ENCODE data around the gene GSG1L. TPM values are rescaled to one million over a fixed set of nuclear protein-coding genes. Genes with fewer than 3 reads are reported as not detected.
"Not testable (repeated sequence)": the region's sequence is repeated elsewhere in the genome, so short reads cannot be mapped to it uniquely, and the experiment has no call there.

The GSG1L gene
- total RNA-seq, 1 donor from 2014 or later: 1.4 TPM

DNA sequence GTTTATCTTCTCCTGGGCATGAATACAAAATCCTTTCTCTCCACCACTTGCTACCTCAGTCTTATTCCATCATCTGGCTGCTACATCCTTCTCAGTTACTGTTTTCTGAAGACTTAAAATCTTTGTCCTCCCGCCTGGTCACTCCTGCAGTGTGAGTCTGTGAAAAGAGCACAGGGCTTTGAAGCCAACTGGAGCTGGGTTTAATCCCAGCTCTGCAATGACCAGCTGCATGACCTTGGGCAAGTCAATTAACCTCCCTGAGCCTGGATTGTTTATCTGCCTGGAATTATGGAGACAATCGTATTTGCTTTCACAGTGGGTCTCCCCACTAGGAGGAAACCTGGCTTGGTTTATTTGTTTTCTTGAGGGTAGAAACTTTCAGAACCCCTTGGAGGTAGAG lies 183.2 kb downstream of the GSG1L start:
- H3K4me3 Mint-ChIP-seq: no peak overlapping the region
- DNase-seq (ENCODE audit: extremely low spot score, unreplicated experiment): no peak
- peaks cover 3% of the 10 kb centered on the region for H3K9me3 Mint-ChIP-seq
- H3K27ac Mint-ChIP-seq: no peak overlapping the region
- TF ChIP-seq, protein P1, sequence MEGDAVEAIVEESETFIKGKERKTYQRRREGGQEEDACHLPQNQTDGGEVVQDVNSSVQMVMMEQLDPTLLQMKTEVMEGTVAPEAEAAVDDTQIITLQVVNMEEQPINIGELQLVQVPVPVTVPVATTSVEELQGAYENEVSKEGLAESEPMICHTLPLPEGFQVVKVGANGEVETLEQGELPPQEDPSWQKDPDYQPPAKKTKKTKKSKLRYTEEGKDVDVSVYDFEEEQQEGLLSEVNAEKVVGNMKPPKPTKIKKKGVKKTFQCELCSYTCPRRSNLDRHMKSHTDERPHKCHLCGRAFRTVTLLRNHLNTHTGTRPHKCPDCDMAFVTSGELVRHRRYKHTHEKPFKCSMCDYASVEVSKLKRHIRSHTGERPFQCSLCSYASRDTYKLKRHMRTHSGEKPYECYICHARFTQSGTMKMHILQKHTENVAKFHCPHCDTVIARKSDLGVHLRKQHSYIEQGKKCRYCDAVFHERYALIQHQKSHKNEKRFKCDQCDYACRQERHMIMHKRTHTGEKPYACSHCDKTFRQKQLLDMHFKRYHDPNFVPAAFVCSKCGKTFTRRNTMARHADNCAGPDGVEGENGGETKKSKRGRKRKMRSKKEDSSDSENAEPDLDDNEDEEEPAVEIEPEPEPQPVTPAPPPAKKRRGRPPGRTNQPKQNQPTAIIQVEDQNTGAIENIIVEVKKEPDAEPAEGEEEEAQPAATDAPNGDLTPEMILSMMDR (conservative IDR thresholded peaks at IDR 0.05): no peak
- peaks cover 39% of the 10 kb centered on the region for H3K27me3 Mint-ChIP-seq
- H3K36me3 Mint-ChIP-seq: peaks cover 4% of the 10 kb centered on the region
- H3K4me1 Mint-ChIP-seq (ENCODE audit: unreplicated experiment): no peaks in the 10 kb centered on the region

DNA sequence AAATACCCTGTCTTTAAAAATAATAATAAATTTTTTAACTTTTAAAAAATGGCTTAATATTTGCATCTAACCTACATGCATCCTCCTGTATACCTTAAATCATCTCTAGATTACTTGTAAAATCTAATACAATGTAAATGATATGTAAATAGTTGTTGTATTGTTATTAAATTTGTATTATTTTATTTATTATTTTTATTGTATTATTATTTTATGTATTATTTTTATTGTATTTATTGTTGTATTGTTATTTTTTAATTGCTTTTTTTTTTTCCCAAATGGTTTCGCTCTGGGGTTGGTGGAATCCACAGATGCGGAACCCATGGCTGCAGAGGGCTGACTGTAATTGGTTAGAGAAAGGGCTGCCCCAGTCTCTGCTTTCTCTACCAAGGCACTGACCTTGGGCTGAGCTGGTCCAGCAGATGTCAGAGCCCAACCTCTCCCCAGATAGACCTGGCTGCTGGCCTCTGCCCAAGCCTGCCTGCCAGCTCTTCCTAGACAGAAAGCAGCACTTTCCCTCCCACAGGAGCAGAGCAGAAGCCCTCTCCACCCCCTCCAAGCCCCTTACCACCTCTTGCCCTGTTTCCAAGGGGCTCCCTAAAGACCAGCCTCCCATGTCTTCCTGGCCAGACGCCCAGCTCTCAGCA lies 183.8 kb downstream of the GSG1L start:
- TF ChIP-seq, protein P1 (conservative IDR thresholded peaks at IDR 0.05): no peak
- H3K36me3 Mint-ChIP-seq: peaks cover 4% of the 10 kb centered on the region
- peaks cover 4% of the 10 kb centered on the region for H3K9me3 Mint-ChIP-seq
- H3K27ac Mint-ChIP-seq: no peak overlapping the region
- DNase-seq (ENCODE audit: extremely low spot score, unreplicated experiment): no peak
- peaks cover 39% of the 10 kb centered on the region for H3K27me3 Mint-ChIP-seq
- no peaks in the 10 kb centered on the region for H3K4me1 Mint-ChIP-seq (ENCODE audit: unreplicated experiment)
- H3K4me3 Mint-ChIP-seq: no peak overlapping the region

DNA sequence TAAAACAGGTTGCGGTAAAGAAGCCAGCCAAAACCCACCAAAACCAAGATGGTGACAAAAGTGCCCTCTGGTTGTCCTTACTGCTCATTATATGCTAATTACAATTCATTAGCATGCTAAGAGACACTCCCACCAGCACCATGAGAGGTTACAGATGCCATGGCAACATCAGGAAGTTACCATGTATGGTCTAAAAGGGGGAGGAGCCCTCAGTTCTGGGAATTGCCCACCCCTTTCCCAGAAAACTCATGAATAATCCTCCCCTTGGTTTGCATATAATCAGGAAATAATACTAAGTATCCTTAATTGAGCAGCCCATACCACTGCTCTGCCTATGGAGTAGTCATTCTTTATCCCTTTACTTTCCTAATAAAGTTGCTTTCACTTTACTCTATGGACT lies 190.9 kb downstream of the GSG1L start:
- H3K4me1 Mint-ChIP-seq (ENCODE audit: unreplicated experiment); H3K27me3 Mint-ChIP-seq; H3K9me3 Mint-ChIP-seq; H3K36me3 Mint-ChIP-seq; H3K27ac Mint-ChIP-seq; DNase-seq (ENCODE audit: extremely low spot score, unreplicated experiment); H3K4me3 Mint-ChIP-seq: not testable (repeated sequence)

DNA sequence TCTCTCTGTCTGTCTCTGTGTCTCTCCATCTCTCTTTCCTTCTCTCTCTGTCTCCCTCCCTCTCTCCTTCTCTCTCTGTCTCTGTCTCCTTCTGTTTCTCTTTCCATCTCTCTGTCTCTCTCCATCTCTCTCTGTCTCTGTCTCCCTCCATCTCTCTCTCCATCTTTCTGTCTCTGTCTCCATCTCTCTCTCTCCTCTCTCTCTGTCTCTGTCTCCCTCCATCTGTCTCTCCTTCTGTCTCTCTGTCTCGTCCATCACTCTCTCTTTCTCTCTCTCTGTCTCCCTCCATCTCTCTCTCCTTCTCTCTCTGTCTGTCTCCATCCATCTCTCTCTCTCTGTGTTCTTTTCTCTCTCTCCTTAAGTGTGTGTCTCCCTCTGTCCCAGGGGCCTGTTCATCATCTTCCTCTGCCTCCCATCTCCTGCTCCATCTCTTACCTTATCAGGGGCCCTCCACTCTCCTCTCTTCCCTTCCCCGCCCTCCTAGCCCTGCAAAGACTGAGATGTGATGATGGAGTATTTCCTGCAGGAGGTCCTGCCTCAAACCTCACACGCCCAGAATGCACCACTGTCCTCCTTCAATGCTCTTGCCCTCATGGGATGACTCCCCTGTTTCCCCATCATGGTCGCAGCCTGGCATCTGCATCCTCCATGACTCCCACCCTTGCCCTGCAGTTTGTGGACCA lies 193.3 kb downstream of the GSG1L start:
- no peak overlapping the region for H3K4me3 Mint-ChIP-seq
- no peak overlapping the region for H3K27ac Mint-ChIP-seq
- H3K9me3 Mint-ChIP-seq: peaks cover 5% of the 10 kb centered on the region
- H3K36me3 Mint-ChIP-seq: no peaks in the 10 kb centered on the region
- DNase-seq (ENCODE audit: extremely low spot score, unreplicated experiment): no peak
- H3K27me3 Mint-ChIP-seq: peaks cover 3% of the 10 kb centered on the region
- no peaks in the 10 kb centered on the region for H3K4me1 Mint-ChIP-seq (ENCODE audit: unreplicated experiment)
- TF ChIP-seq, protein P1 (conservative IDR thresholded peaks at IDR 0.05): no peak

DNA sequence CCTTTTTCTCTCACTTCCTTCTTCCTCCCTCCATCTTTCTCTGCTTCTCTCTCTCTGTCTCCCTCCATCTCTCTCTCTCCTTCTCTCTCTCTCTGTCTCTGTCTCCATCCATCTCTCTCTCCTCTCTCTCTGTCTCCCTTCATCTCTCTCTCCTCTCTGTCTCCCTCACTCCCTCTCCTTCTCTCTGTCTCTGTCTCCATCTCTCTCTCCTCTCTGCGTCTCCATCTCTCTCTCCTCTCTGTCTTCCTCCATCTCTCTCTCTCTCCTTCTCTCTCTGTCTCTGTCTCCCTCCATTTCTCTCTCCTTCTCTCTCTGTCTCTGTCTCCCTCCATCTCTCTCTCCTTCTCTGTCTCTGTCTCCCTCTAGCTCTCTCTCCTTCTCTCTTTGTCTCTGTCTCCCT lies 194.1 kb downstream of the GSG1L start:
- TF ChIP-seq, protein P1 (conservative IDR thresholded peaks at IDR 0.05): no peak
- Mint-ChIP-seq H3K27ac (no peak overlapping the region), H3K27me3 (peaks cover 3% of the 10 kb centered on the region), H3K4me1 (ENCODE audit: unreplicated experiment) (no peaks in the 10 kb centered on the region), H3K4me3 (no peak overlapping the region), H3K9me3 (peaks cover 4% of the 10 kb centered on the region), H3K36me3 (no peaks in the 10 kb centered on the region)
- no peak for DNase-seq (ENCODE audit: extremely low spot score, unreplicated experiment)

DNA sequence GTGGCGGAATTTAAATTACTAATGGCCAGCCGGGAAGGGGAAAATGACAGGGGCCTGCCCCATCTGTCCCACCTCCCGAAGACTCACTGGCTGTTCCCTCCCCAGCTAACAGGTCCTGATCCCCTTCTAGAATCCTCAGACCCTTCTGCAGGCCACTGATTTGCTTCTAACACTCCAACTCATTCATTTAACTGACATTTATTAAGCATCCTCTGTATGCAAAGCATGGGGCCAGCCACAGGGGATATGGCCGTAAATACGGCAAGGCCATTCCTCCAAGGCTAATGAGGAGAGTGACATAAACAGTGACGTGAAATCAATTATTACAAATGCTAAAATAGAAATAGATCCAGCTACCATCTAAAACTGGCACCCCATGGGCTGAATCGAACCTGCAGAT lies 195.3 kb downstream of the GSG1L start:
- H3K27ac Mint-ChIP-seq: no peak overlapping the region
- H3K27me3 Mint-ChIP-seq: peaks cover 3% of the 10 kb centered on the region
- no peaks in the 10 kb centered on the region for H3K36me3 Mint-ChIP-seq
- H3K4me1 Mint-ChIP-seq (ENCODE audit: unreplicated experiment): no peaks in the 10 kb centered on the region
- TF ChIP-seq, protein P1 (conservative IDR thresholded peaks at IDR 0.05): no peak
- H3K9me3 Mint-ChIP-seq: peaks cover 3% of the 10 kb centered on the region
- no peak for DNase-seq (ENCODE audit: extremely low spot score, unreplicated experiment)
- H3K4me3 Mint-ChIP-seq: no peak overlapping the region
